Kidney tubule cell (primary cell): ENCODE results near the gene NOL12.
"Not testable (repeated sequence)": the region's sequence is repeated elsewhere in the genome, so short reads cannot be mapped to it uniquely, and the experiment has no call there.

Source experiments
- DNase-seq: peaks from one replicate; pipeline ENCODE4 v3.0.0-alpha.2; 2018; ENCODE audit warnings: low spot score

The NOL12 gene

GRCh38 chr22:37679670-37680069 is 6.5 kb upstream of the NOL12 start:
- DNase-seq, result no peak

DNA sequence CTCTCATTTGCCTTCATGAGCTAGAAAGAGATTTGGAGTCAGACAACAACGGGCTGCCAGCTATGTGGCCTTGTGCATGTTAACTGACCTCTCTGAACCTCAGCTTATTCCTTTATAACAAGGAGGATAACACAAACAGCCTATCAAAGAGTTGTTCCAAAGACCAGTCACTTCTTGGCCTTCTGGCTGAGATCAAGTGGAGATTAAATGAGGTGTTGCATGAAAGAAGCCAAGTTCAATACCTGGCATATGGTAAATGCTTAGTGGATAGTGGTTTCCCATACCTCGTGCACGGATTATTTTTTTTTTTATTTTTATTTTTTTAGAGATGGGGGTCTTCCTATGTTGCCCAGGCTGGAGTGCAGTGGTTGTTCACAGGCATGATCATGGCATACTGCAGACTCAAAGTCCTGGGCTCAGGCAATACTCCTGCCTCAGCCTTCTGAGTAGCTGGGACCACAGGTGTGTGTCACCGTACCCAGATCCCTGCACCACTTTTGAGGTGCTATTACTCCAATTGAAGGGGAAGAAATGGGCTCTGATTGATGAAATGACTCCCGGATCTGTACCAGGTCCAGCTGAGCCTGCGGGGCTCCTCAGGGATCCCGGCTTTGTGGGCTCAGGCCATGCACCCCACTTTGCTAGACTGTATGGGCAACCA is 5.8 kb upstream of the NOL12 start:
- peak; percentile 23 for DNase-seq

- DNase-seq, result peak; percentile 50
Observed at GRCh38 chr22:37681001-37681424, 5.1 kb upstream of the NOL12 start.

DNA sequence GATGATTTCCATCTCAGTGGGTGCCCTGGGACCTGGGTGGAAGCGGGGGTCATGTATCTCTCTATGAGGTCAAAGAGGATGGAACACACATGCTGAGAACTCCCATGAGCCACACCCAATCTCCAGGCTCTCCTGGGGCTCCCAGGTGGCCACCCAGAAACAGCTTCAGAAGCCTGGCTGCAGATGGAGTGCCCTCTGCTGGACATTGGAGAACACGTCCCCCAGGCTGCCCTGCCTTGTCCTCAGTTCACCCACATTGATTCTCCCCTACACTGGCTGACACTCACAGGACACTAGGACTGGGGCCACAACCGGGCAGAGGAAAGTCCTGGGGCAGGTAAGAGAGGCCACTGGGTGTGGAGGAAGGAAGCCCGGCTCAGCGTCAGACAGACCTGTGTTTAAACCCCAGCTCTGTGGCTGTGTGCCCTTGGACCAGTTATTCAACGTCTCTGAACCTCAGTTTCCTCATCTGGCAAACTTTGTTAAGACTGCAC is 4.5 kb upstream of the NOL12 start:
- peak; percentile 82 for DNase-seq

DNA sequence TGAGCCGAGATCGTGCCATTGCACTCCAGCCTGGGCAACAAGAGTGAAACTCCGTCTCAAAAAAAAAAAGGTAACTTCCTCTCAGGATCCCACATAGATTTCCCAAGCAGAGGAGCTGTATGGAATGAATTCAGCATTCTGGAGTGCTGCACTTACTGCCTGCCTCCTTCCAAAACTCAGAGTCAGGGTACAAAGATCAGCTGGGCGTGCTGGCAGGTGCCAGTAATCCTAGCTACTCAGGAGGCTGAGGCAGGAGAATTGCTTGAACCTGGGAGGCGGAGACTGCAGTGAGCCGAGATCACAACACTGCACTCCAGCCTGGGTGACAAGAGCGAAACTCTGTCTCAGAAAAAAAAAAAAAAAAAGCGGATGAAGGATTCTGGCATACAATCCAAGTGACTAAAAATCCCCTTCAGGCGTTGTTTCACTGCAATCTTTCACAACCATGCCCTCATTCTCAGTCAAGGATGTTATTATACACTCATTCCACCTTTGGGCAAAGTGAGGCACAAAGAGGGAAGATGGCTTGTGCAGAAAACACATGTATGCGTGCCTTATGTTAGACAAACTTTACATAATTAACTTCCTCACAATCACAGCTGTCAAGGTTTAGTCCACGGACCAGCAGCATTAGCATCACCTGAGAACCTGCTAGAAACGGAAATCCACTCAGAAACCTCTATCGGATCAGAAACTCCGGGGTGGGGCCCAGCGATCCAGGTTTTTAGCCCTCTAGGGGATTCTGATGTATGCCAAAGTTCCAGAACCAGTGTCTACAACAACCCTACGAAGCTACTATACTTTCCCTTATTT is 1.1 kb upstream of the NOL12 start:
- DNase-seq, result no peak

- DNase-seq, result no peak
Observed at GRCh38 chr22:37690407-37690806, 4.3 kb downstream of the NOL12 start.

DNA sequence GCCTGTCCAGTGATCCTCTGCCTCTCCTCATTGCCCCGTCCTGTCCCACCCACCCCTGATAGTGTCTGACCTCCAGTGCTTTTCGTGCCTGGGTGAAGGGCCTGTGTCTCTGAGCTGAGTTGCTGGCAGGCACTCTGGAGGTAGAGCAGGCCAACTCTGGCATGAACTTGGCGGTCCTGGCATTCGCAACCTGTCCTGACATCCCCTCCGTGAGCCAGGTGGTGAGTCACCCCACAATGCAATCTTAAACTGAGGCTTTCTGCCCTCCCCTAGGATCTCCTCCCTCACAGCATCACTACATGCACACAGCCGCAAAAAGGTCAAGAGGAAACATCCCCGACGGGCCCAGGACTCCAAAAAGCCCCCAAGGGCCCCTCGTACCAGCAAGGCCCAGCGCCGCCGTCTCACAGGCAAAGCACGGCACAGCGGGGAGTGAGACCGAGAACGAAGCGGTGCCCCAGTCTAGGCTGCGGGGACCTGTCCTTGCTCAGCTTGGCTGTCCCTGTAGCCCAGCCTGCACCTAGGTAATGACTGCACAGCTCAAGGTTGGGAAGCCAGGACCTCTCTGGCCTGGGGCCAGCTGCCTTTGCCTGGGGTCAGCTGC is 4.9 kb downstream of the NOL12 start:
- no peak for DNase-seq

GRCh38 chr22:37692627-37693285 is 6.6 kb downstream of the NOL12 start:
- DNase-seq, result no peak

DNA sequence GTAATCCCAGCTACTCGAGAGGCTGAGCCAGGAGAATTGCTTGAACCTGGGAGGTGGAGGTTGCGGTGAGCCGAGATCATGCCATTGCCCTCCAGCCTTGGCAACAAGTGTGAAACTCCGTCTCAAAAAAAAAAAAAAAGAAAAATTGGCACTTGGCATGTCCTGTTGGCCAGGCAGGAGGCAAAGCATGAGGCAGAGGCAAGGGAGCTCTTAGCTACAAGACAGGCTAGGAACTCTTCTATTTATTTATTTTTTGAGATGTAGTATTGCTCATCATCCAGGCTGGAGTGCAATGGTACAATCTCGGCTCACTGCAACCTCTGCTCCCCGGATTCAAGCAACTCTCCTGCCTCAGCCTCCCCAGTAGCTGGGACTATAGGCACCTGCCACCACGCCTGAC is 8.0 kb downstream of the NOL12 start:
- DNase-seq, result not testable (repeated sequence)

- not testable (repeated sequence) for DNase-seq
Observed at GRCh38 chr22:37696260-37696656, 10.1 kb downstream of the NOL12 start.

DNA sequence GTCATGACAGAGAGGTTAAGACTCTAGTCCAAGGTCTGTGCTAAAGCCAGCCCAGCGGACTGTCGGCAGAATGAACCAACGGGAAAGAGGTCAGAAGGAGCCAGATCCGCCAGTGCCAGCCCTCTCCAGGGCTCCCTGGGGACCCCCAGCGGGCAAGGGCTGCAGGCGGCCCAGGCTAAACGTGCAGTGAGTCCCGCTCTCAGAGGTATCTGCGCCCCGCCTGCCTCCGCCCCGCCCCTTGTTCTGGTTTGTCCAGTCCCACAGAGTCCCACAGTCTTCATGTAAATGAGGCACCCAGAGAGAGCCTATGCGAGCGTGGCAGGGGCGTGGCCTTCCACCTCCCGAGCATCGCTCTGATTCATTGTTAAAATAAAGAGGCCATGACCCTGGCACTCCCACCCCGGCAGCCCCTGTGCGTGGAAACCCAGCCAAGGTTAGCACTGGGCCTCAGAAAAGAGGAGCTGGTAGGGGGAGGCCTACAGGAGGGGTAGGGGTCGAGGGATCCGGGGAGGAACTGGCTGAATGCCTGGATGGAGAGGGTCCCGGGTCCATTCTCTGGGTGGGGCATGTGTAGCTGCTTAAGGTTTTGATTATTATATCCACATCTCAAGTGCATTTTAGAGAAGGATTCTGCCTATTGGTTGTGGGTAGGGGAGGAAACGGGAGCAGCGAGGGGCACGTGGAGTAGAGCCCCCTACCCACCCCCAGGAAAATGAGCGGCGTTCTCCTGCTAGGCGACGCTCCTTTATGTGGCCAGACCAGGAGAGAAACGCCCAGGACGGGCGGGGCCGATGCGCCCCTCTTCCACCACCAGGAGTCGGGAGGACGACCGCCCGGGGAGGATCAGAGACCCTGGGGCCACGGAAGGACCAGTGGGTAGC is 10.8 kb downstream of the NOL12 start, which contains the start of gene TRIOBP:
TSS of gene TRIOBP (plus strand) at position 392 of the 881 bp plus-strand sequence. CDS start 4,318 bp downstream, outside the sequence.
- DNase-seq, result peak; percentile 93

GRCh38 chr22:37697538-37697835 is 11.3 kb downstream of the NOL12 start:
- DNase-seq, result no peak

- no peak for DNase-seq
Observed at GRCh38 chr22:37701141-37701786, 15.1 kb downstream of the NOL12 start.

- DNase-seq, result no peak
Observed at GRCh38 chr22:37703906-37704305, 17.8 kb downstream of the NOL12 start.

GRCh38 chr22:37704645-37705044 is 18.5 kb downstream of the NOL12 start:
- no peak for DNase-seq

DNA sequence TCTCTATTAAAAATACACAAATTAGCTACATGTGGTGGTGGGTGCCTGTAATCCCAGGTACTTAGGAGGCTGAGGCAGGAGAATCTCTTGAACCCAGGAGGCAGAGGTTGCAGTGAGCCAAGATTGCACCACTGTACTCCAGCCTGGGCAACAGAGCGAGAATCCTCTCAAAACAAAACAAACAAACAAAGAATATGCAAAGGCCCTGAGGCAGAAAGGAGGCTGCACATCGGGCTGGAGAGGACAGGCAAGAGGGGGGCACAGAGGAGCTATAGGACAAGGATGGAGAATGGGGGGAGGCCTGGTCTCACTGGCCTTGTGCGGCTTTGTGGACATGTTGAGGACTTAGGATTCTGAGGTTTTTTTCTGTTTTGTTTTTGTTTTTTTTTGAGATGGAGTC is 19.1 kb downstream of the NOL12 start:
- no peak for DNase-seq

DNA sequence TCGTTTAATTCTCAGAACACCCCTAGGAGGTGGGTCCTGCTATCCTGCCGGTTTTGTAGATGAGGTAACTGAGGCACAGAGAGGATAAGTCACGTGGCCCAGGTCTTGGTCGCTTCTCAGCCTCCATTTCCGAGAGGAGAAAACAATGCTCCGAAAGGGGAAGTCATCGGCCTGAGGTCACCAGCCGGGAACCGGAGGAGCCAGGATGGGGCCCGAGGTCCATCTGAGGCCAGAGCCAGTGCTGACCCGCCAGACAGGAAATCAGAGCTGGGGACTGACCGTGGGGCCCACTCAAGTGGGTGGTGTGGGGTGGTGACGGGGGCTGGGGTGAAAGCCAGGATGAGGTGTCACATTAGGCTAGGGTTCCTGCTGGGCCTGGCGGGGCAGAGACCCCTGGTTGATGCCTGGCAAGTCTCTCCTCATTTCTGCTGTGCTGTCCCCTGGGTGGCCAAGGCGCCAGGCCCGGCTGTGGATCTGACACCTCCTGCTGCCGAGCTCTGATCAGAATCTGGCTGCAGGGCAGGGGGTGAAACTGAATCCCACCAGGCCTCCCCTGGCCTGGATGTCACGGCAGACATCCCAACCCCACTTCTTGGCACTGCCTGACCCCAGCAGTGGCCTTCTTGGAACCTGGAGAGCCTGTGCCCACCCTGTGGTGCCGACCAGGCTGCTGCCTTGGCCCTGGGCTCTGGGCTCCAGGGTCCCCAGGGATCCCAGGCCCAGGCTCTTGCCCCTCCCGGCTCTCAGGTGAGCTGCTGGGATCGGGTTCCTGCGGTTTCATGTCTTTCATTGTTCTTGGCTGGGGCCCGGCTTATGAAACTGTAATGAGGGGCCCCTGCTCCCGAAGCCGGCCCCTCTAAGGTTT is 22.7 kb downstream of the NOL12 start:
- DNase-seq, result no peak

DNA sequence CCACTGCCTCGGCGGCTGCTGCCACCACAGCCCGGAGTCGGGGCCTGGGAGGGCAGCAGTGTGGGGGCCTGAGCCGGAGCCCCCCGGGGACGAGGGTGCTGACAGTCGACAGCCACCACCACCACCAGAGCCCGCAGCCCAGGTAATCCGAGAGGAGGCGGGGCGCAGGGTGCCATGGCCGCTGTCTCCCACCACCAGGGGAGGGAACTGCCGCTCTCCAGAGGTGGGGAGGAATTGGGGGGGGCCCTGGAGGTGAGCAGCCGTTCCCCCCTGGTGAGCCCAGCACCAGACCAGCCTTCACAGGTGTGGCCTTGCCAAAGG is 23.3 kb downstream of the NOL12 start:
- no peak for DNase-seq

- DNase-seq, result peak; percentile 11
Observed at GRCh38 chr22:37710675-37711074, 24.5 kb downstream of the NOL12 start.

DNA sequence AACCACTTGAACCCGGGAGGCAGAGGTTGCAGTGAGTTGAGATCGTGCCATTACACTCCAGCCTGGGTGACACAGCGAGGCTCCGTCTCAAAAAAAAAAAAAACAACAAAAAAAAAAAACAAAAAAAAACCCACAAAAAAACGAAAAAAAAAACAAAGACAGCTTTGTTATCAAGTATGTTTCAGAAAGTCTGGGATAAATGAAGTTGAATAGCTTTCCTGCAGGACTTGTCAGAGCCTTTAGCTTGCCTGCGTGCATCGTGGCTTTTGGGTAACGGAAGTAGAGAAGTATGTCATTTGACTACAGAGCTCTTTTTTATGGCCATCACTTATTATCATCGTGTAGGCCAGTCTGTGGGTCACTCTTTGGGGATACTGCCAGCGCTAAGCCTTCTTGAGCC is 25.3 kb downstream of the NOL12 start:
- no peak for DNase-seq
